Upper lobe of left lung (tissue), 6 donors: ENCODE measurements around the gene CLNK. TPM values are rescaled to one million over a fixed set of nuclear protein-coding genes. Genes with fewer than 3 reads are reported as not detected.

Experiments used
- ATAC-seq, 2 donors: fragments of 200-7000 bp; cut with Tn5 transposase; one replicate each; pipeline ENCODE4 v1.9.1; 2022; ENCODE audit warnings: mild to moderate bottlenecking in 2 of 2, moderate library complexity in 2 of 2; ENCODE audit not compliant: low FRiP score in 2 of 2
- DNase-seq, 2 donors: peaks; one replicate each; pipeline ENCODE4 v3.0.0-alpha.2; 2019 to 2020
- H3K27ac ChIP-seq, 4 donors: fragments of 200-600 bp; sonication (generic); one replicate each; pipeline ENCODE4 v1.5.1; 2016 to 2019
- H3K27me3 ChIP-seq, 4 donors: fragments of 200-600 bp; sonication (generic); one replicate each; pipeline ENCODE4 v1.5.1; 2017 to 2019
- H3K36me3 ChIP-seq, 4 donors: fragments of 200-600 bp; sonication (generic); one replicate each; pipeline ENCODE4 v1.5.1; 2016 to 2019
- H3K4me1 ChIP-seq, 4 donors: fragments of 200-600 bp; sonication (generic); one replicate each; pipeline ENCODE4 v1.5.1; 2018 to 2019
- H3K4me3 ChIP-seq, 4 donors: fragments of 200-600 bp; sonication (generic); one replicate each; pipeline ENCODE4 v1.5.1; 2017 to 2019; ENCODE audit warnings: mild to moderate bottlenecking in 2 of 4, moderate library complexity in 1 of 4
- H3K9me3 ChIP-seq, 4 donors: fragments of 200-600 bp; sonication (generic); one replicate each; pipeline ENCODE4 v1.5.1; 2018 to 2019
- CTCF ChIP-seq, 6 experiments: fragments of 450-650 bp in 4 of 6; fragments of 200-600 bp in 2 of 6; sonication (generic) in 2 of 6; IDR thresholded peaks; one replicate each; pipeline ENCODE4 v1.5.1; 2016 to 2019; ENCODE audit warnings: antibody characterized with exemption in 6 of 6
- EP300 ChIP-seq, 4 donors: sonication (generic); formaldehyde crosslinking; IDR thresholded peaks; one replicate each; pipeline ENCODE4 v1.5.1; 2017; ENCODE audit warnings: antibody characterized with exemption in 4 of 4, control low read depth in 2 of 4
- POLR2A ChIP-seq, 4 donors: fragments of 450-650 bp; IDR thresholded peaks; one replicate each; pipeline ENCODE4 v1.5.1; 2016 to 2017; ENCODE audit warnings: antibody characterized with exemption in 4 of 4, mild to moderate bottlenecking in 2 of 4
- POLR2AphosphoS5 ChIP-seq, 2 donors: sonication (generic); formaldehyde crosslinking; IDR thresholded peaks; one replicate each; pipeline ENCODE4 v1.5.1; 2017; ENCODE audit warnings: antibody characterized with exemption in 2 of 2
- WGBS, 2 donors: methylation state at CpG; one replicate each; pipeline ENCODE4 v1.1.5; 2017 to 2018; 5-methylcytosine and 5-hydroxymethylcytosine counted together
- total RNA-seq, 6 donors: library from RNA; depleted of rRNA in 4 of 6; stranded (reverse); fragments of >200 nt in 4 of 6; gene quantifications; one replicate each; pipeline versions ENCODE4 v1.1.0 to v1.2.1, GENCODE V29; 2016 to 2021
- donor health status: DM: no; HTN: no; CAD: no; lungs with moderate emphysema.
- donor health status: DM: no; HTN: yes; CAD: no; lungs with severe emphysema.

CLNK gene
- total RNA-seq, 6 donors from 2014 or later, result 0.14 to 0.69 (median 0.20) TPM; not detected in 3

DNA sequence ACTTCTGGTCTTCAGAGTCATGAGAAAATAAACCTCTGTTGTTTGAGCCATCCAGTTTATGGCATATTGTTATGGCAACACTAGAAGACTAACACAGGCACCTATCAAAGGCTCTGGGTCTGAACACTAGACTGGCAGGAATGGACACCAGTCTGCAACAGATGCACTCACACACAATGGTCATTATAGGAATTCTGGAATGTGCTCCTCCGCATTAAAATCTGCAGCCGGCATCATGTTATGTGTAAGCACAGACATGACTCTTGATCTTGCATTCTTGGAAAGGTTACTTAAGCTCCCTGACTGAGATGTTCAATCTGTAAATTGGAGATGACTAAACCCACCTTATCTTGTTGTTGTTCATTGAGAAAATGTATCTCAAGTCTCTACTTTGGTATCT, 115.1 kb downstream of the CLNK start:
- H3K27me3 ChIP-seq, result no peaks in the 10 kb centered on the region
- H3K36me3 ChIP-seq, result no peaks in the 10 kb centered on the region
- ATAC-seq, result no peak
- TF ChIP-seq POLR2A (IDR thresholded peaks at IDR 0.05) (no peak), POLR2AphosphoS5 (IDR thresholded peaks at IDR 0.05) (no peak), EP300 (IDR thresholded peaks at IDR 0.05) (no peak), CTCF (IDR thresholded peaks at IDR 0.05) (no peak)
- DNase-seq, result no peak
- 87 to 93% methylated on average over 2 of the region's 2 CpGs for WGBS, 2 donors
- H3K4me1 ChIP-seq, result no peaks in the 10 kb centered on the region
- H3K9me3 ChIP-seq, result no peaks in the 10 kb centered on the region
- H3K4me3 ChIP-seq, result no peak overlapping the region
- no peak overlapping the region for H3K27ac ChIP-seq

GRCh38 chr4:10567766-10568165, 116.8 kb downstream of the CLNK start:
- no peaks in the 10 kb centered on the region for H3K27me3 ChIP-seq
- no peak for TF ChIP-seq POLR2AphosphoS5 (IDR thresholded peaks at IDR 0.05)
- TF ChIP-seq CTCF (IDR thresholded peaks at IDR 0.05), result no peak
- no peak for TF ChIP-seq POLR2A (IDR thresholded peaks at IDR 0.05)
- no peak for TF ChIP-seq EP300 (IDR thresholded peaks at IDR 0.05)
- DNase-seq (no peak), ATAC-seq (no peak)
- H3K27ac ChIP-seq, result no peak overlapping the region
- no peaks in the 10 kb centered on the region for H3K9me3 ChIP-seq
- no peak overlapping the region for H3K4me3 ChIP-seq
- no peaks in the 10 kb centered on the region for H3K4me1 ChIP-seq
- no peaks in the 10 kb centered on the region for H3K36me3 ChIP-seq

- Histone ChIP-seq H3K4me3 (no peak overlapping the region), H3K27ac (no peak overlapping the region), H3K27me3 (no peaks in the 10 kb centered on the region), H3K9me3 (no peaks in the 10 kb centered on the region), H3K4me1 (no peaks in the 10 kb centered on the region), H3K36me3 (no peaks in the 10 kb centered on the region)
- no peak for ATAC-seq
- no peak for DNase-seq
- TF ChIP-seq POLR2A (IDR thresholded peaks at IDR 0.05), result no peak
- TF ChIP-seq EP300 (IDR thresholded peaks at IDR 0.05), result no peak
- TF ChIP-seq CTCF (IDR thresholded peaks at IDR 0.05), result no peak
- no peak for TF ChIP-seq POLR2AphosphoS5 (IDR thresholded peaks at IDR 0.05)
- 90% methylated on average over 5 of the region's 5 CpGs for WGBS, 2 donors
These were observed 119.3 kb downstream of the CLNK start for GRCh38 chr4:10565166-10565780.

GRCh38 chr4:10554694-10555093, 129.9 kb downstream of the CLNK start:
- no peaks in the 10 kb centered on the region for H3K27me3 ChIP-seq
- DNase-seq, result peak in 1 of 2 donors; percentile 29
- H3K4me3 ChIP-seq, result no peak overlapping the region
- no peaks in the 10 kb centered on the region for H3K9me3 ChIP-seq
- TF ChIP-seq CTCF (IDR thresholded peaks at IDR 0.05) (peak; percentile 69 to 81 (median 72)), EP300 (IDR thresholded peaks at IDR 0.05) (no peak)
- WGBS, 2 donors, result 6 to 9% methylated on average over 6 of the region's 6 CpGs
- ATAC-seq, result peak; percentile 66 to 92
- no peaks in the 10 kb centered on the region for H3K36me3 ChIP-seq
- H3K4me1 ChIP-seq, result peaks cover 0 to 8% (median 4%) of the 10 kb centered on the region in 4 donors
- H3K27ac ChIP-seq, result no peak overlapping the region

GRCh38 chr4:10554121-10554520, 130.4 kb downstream of the CLNK start:
- DNase-seq (no peak), ATAC-seq (no peak)
- no peaks in the 10 kb centered on the region for H3K27me3 ChIP-seq
- H3K27ac ChIP-seq, result no peak overlapping the region
- peaks cover 0 to 8% (median 4%) of the 10 kb centered on the region in 4 donors for H3K4me1 ChIP-seq
- H3K9me3 ChIP-seq, result no peaks in the 10 kb centered on the region
- H3K4me3 ChIP-seq, result no peak overlapping the region
- no peak for TF ChIP-seq EP300 (IDR thresholded peaks at IDR 0.05)
- TF ChIP-seq CTCF (IDR thresholded peaks at IDR 0.05), result no peak
- no peak for TF ChIP-seq POLR2AphosphoS5 (IDR thresholded peaks at IDR 0.05)
- TF ChIP-seq POLR2A (IDR thresholded peaks at IDR 0.05), result no peak
- no peaks in the 10 kb centered on the region for H3K36me3 ChIP-seq
- 85 to 94% methylated on average over 2 of the region's 2 CpGs for whole genome bisulfite sequencing, 2 donors
